ENCODE results near the gene AUTS2.

GRCh38 chr7:70556761-70557160 is 958.5 kb downstream of the AUTS2 start:
- TF ChIP-seq GATA2 (IDR thresholded peaks at IDR 0.05; ENCODE audit: low read depth, low read length) (no peak), GATA3 (IDR thresholded peaks at IDR 0.05; ENCODE audit: low read depth, low read length) (no peak)
